GM18951 (cell line): ENCODE measurements around the gene DICER1.

ENCODE experiments used
- POLR2A ChIP-seq: IDR thresholded peaks from 4 replicates; pipeline ENCODE4 v1.6.1; 2011; ENCODE audit warnings: mild to moderate bottlenecking; ENCODE audit not compliant: insufficient read length, insufficient read depth; ENCODE audit errors: extremely low read depth
- in situ Hi-C: fragments of 300-500 bp; cut with MboI; formaldehyde crosslinking; loops from one replicate; pipeline ENCODE4 v1.12.0; 2022; ENCODE audit warnings: low sequenced_read_pairs, mixed read lengths, inconsistent platforms; ENCODE audit not compliant: unreplicated experiment

DICER1 gene

DNA sequence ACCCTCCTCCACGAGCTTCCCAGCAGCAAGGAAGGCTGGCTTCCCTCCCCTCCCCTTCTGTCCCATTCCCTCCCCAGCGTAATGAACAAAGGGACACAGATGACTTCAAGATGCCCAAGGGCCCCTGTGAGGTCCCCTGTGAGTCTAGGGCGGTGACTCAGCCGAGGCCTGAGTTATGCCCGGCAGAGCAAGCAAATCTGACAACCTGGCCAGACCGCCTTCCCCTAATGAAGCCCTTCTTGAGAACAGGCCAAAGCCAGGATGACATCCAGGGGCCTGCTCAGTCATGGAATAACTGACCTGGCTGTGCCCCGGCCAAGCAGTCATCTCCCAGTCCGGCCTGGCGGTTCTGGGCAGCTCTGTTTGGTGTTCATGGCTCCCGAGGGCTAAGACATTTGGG is 89.2 kb downstream of the DICER1 start:
- no peak for TF ChIP-seq POLR2A
- in situ Hi-C loops, result no loop called here

DNA sequence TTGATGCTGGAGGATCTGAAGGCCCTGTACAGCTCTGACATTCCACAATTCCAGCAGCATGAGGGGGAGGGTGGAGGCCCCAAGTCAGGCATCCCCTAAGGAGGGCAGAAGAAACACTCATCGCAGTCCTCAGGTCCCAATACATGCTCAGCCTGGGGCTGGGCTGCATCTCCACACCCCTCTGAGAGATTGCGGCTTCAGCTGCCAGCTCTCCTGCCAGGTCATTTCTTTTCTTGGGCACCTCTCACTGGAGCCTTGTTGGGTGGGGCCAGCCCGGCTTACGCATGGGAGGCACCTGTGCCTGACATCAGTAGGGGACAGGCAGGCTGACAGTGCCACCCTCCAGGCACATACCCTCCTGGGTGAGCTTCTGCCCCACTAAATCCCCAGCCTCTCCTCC is 89.8 kb downstream of the DICER1 start:
- no peak for TF ChIP-seq POLR2A
- in situ Hi-C loops, result no loop called here

DNA sequence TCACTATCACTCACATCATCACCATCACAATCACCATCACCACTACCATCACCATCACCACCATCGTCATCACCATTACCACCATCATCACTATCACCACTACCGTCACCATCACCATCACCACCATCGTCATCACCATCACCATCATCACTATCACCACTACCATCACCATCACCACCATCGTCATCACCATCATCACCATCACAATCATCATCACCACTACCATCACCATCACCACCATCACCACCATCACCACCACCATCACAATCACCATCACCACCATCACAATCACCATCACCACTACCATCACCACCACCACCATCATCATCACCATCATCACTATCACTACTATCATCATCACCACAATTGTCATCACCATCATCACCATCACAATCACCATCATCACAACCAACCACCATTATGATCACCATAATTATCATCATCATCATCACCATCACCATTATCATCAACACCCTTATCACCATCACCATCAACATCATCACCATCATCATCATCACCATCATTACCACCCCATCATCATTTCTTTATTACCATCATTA is 90.8 kb downstream of the DICER1 start:
- in situ Hi-C loops, result no loop called here
- TF ChIP-seq POLR2A, result no peak

DNA sequence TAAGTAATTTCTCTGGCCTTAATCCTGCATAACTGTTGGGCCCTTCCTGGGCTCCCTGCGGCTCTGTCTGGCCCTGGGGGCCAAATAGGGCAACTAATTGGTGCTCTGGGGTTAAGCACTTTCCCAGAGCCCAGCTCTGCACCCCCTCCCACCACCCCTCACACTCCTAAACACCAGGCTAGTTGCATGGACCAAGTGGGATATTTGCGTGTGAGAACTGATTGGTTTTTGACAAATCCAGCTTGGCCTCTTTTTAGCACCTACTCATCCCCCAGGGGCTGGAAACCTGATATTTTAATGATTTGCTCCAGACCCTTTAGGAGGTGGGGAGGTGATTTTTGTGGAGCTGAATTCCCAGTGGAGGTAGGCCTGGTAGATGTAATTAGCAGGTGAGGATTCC is 91.9 kb downstream of the DICER1 start:
- no peak for TF ChIP-seq POLR2A
- in situ Hi-C loops, result no loop called here

DNA sequence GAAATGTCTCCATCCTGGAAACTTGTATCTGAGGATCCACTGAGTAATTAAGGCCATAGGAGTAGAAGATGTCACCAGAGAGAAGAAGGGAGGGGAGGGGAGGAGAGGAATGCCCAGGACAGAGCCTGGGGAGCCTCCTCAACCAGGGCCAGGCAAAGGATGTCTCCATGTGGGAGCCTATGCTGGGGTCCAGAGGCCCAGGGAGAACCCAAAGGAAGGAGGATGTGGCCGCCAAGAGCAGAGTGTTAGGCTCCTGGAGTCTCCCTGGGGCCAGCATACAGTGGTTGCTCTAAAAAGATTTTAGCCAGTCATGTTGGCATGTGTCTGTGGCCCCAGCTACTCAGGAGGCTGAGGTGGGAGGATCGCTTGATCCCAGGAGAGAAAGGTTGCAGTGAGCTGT is 92.6 kb downstream of the DICER1 start:
- in situ Hi-C loops, result no loop called here
- TF ChIP-seq POLR2A, result no peak

DNA sequence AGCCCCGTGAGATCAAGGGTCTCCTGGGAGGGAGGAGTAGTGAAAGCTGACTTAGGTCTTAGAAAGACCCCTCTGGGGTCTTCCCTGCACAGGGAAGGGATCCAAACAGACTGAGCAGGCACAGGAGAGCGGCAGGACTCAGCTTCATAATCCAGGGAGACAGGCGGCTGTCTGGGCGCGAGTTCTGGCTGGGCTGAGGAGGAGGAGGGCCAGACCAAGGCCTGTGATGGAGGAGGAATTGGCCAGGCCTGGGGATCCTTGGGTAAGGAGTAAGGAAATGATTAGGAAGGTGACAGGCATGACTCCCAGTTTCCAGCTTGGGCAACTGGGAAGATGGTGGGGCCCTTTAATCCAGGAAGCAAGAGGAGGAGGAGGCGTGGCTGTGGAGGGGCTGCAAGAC is 93.1 kb downstream of the DICER1 start:
- TF ChIP-seq POLR2A, result no peak
- in situ Hi-C loops, result no loop called here

DNA sequence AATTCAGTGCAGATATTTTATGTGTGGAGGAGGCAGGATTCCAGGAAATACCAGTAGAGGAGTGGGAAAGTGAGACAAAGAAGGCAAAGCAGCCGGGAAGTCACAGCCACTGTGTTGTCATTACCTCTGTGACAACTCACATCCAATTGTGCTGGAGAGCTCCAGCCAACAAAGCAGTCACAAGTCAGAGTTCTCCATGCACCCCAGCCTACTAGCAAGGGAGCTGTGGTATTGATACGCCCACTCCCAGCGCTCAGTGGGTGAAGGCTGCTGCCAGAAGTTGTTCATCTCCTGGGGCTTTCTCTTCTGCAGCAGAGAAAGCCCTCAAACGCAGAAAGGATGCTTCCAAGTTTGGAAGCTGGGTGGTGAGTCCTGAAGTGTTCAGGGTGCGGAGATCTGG is 93.9 kb downstream of the DICER1 start:
- TF ChIP-seq POLR2A, result no peak
- in situ Hi-C loops, result no loop called here

DNA sequence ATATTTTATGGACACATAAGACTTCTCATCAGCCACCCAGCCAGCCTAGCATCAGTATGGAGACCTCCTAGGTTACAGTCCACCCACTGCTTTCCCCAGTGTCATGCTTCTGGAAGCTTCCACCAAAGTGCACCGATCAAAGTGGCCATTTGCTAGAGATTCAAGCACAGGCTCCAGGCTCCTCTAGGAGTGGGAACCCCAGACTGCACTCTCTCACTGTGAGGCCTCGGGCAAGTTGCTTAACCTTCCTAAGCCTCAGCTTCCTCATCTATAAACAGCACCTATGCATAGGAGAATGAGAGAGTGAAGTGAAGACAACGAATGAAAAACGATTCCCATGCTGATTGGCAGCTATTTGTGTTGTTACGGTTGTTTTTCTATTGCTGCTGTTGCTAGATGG is 94.4 kb downstream of the DICER1 start:
- in situ Hi-C loops, result no loop called here

DNA sequence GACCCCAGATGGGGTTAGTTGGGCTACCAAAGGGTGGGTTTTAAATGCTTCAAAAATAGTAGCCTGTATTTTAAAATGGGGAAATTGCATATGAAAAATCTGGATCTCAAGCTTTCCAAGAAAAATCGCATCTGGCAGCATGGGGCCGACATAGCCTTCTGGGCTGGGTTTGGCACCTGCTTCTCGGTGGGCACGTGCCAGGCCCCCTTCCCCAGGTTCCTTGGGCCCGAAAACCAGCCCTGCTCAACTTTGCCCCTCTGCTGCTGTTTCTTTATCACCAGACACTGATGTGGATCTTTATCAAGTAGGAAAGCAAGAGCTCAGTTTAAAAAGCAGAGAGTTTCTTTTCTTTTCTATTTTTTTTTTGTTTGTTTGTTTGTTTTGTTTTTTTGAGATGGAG is 95.1 kb downstream of the DICER1 start:
- no peak for TF ChIP-seq POLR2A
- in situ Hi-C loops, result no loop called here

More for the DNA sequence above, 94.4 kb downstream of the DICER1 start:
- TF ChIP-seq POLR2A, result no peak

DNA sequence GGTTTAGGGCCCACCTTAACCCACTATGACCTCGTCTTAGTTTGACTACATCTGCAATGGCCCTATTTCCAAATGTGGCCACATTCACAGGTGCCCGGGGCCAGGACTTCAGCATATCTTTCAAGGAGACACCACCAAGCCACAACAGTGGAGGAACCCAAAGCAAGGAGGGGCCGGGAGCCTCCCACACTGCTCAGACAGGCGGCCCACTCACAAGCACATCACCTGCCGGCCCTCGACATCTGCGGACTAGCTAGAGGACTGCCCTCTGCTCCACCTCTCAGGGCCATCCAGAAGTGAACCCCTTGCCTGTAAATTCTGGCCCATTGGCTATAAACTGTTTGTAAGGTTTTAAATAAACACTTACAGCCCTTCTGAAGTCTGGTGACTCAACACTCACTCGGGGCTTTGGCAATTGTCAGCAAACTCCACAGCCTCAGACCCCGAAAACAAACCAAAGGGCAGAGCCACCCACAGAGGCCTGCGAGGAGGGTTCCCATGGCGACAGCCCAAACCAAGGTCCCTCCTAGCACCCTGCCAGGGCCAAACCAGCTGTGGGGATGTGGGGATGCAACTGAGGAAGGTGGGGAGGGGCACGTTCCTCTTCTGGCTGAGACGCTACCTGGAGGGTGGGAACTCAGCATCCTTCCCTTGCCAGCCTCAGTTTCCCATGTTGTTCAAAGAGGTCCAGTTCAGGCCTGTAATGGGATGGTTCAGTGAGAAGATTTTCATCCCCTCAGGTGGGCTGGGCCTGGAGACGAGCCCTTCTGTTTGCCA is 95.8 kb downstream of the DICER1 start:
- in situ Hi-C loops, result no loop called here
- no peak for TF ChIP-seq POLR2A

DNA sequence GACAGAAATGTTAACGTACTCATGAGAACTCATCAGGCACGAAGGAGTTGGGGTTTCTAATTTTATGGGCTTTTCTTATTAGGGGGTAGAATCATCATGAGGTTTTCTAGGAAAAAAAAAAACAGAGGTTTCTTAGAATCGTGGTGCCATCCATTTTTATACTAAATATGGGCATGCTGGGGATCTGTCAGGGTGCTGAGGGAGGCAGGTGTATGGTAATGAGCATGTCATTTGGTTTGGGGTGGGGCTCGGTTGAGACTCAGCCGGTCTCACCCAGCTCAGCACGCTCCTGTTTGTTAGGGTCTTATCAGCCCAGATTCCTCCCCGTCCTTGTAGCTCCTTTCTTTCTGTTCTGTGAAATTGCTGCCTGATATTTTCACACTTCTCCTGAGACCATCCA is 98.2 kb downstream of the DICER1 start:
- in situ Hi-C loops, result no loop called here
- TF ChIP-seq POLR2A, result no peak

DNA sequence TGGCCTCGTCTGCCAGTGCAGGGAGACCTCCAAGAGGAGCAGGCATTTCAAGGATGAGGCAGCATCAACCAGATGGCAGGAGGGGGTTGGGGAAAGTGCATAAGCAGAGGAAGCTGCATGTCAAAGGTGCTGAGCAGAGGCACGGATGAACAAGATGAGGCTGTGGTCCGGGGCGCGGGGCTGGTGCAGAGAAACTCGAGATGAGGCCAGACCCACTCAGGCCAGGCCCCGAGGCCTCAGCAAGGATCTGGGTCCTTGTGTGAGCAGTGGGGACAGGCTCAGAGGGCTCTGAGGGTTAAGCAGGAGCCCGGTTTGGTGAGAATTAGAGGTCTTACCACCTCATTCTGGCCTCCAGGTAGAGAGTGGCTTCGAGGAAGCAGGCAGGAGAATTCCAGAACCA is 98.8 kb downstream of the DICER1 start:
- no peak for TF ChIP-seq POLR2A
- in situ Hi-C loops, result no loop called here

DNA sequence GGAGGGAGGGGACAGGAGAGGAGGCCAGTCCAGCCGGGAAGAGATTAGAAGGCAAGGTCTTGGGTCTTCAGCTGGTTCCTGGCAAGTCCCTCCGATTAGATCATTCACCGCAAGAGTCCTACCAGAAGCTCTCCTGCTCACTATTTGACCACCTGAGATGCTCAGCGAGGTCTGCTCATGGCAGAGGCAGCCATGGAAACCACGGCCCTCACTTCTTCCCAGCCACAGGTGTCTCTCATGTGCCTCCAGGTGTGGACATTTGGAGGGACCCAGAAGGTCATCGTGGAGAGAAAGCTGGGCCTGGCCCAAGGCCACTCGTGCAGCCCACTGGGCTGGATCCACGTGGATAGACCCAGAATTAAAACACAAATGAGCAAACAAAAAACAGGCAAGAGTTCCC is 99.5 kb downstream of the DICER1 start:
- no peak for TF ChIP-seq POLR2A
- in situ Hi-C loops, result no loop called here

DNA sequence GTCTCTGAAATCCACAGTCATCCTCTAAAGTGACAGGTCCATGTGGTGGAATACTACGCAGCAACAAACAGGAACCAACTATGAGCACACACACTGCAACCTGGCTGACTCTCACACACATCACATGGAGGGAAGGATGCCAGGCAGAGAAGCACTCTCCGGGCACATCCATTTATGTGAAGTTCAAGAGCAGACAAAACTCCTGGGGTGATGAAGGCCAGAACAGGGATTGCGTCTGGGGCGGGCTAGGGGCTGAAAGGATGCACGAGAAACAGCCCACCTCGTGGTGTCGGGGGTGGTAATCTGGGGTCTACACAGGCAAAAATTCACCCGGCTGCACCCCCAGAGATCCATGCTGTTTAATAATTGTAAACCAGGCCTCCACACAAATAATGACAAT is 100.2 kb downstream of the DICER1 start:
- in situ Hi-C loops, result no loop called here
- TF ChIP-seq POLR2A, result no peak

DNA sequence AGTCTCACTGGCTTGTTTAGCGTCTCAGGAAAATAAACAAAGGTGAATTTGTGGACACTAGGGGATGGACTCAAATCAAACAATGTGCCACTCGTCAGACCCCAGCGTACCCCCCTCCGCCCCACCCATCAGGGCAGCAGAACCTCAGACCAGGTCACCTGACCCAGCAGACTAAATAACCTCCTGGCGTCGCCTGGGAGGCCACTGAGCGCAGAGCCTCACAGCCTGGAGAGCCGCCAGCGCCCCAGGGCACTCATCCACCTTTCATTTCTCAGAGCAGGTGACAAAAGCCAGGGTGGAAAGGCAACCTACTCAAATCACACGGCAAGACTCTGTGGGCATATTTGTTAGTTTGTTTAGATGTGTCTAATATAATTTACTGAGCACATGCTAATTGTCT is 100.9 kb downstream of the DICER1 start:
- in situ Hi-C loops, result no loop called here
- TF ChIP-seq POLR2A, result no peak

DNA sequence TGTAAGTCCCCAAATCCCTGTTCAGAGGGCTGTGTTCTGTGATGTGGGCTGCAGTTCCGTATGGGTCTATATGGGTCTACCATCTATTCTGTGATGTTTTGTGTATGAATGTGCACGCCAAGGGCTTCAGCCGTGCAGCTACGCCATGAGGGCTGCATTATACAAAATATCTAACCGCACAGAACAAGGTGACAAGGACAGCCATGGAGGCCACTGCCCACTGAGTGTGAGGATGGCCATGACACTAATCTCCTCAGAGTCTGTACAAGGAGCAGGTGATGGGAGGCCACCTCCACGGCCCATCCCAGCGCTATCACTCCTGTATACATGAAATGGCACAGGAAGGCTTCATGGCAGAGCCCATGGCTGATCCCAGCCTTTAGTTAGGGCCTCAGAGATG is 102.0 kb downstream of the DICER1 start:
- in situ Hi-C loops, result no loop called here
- TF ChIP-seq POLR2A, result no peak
